SU-DHL-6 (cell line): Measurements from ENCODE around the gene CRCP.

ENCODE experiments used
- H2AFZ ChIP-seq: fragments of 200-600 bp; sonication (generic); 2 replicates; pipeline ENCODE4 v1.6.1; 2014; ENCODE audit warnings: low read depth, mild to moderate bottlenecking, moderate library complexity, mixed read lengths, antibody characterized with exemption, low read length; ENCODE audit not compliant: severe bottlenecking
- H3F3A ChIP-seq: fragments of 200-600 bp; shearing (Covaris generic); 2 replicates; pipeline ENCODE4 v1.6.0; 2016; ENCODE audit warnings: antibody characterized with exemption, mild to moderate bottlenecking; ENCODE audit not compliant: insufficient read depth
- H3K27ac ChIP-seq: fragments of 200-600 bp; sonication (generic); 2 replicates; pipeline ENCODE4 v1.5.1; 2016; ENCODE audit warnings: low read depth, mild to moderate bottlenecking, low read length, moderate library complexity, mixed read lengths
- H3K27me3 ChIP-seq: fragments of 200-600 bp; sonication (generic), shearing (Covaris generic); 2 replicates; pipeline ENCODE4 v1.6.0; 2014; ENCODE audit warnings: mild to moderate bottlenecking, low read length
- H3K36me3 ChIP-seq: fragments of 200-600 bp; sonication (generic); 2 replicates; pipeline ENCODE4 v1.6.1; 2014; ENCODE audit warnings: mild to moderate bottlenecking, low read length, mixed read lengths
- H3K4me2 ChIP-seq: fragments of 300-600, 200-600 bp; shearing (Covaris generic), sonication (generic); 2 replicates; pipeline ENCODE4 v1.6.0; 2014; ENCODE audit warnings: low read length, low read depth, mild to moderate bottlenecking; ENCODE audit not compliant: poor library complexity, severe bottlenecking
- H3K4me3 ChIP-seq: fragments of 200-600 bp; sonication (generic); 2 replicates; pipeline ENCODE4 v1.5.1; 2014; ENCODE audit warnings: antibody characterized with exemption, low read length, mild to moderate bottlenecking, mixed read lengths; ENCODE audit not compliant: insufficient read depth, poor library complexity, severe bottlenecking
- H3K79me2 ChIP-seq: fragments of 200-600 bp; sonication (generic); 2 replicates; pipeline ENCODE4 v1.6.1; 2014; ENCODE audit warnings: mild to moderate bottlenecking, low read length, moderate library complexity; ENCODE audit not compliant: insufficient read depth
- H3K9ac ChIP-seq: fragments of 200-600 bp; sonication (generic); 2 replicates; pipeline ENCODE4 v1.7.0; 2014; ENCODE audit warnings: mild to moderate bottlenecking, low read length
- H3K9me2 ChIP-seq: fragments of 200-600 bp; sonication (generic); replicated peaks from 2 replicates; pipeline ENCODE4 v1.6.1; 2014; ENCODE audit warnings: low read length; ENCODE audit not compliant: insufficient read depth
- H3K9me3 ChIP-seq: fragments of 200-600 bp; sonication (generic); 2 replicates; pipeline ENCODE4 v1.6.1; 2014; ENCODE audit warnings: low read length, mixed read lengths; ENCODE audit not compliant: insufficient read depth
- H4K20me1 ChIP-seq: fragments of 200-600 bp; sonication (generic); 2 replicates; pipeline ENCODE4 v1.6.1; 2014; ENCODE audit warnings: low read depth, mild to moderate bottlenecking, antibody characterized with exemption, low read length, moderate library complexity, mixed read lengths
- EZH2phosphoT487 ChIP-seq: fragments of 200-600 bp; sonication (generic), shearing (Covaris generic); conservative IDR thresholded peaks from 2 replicates; pipeline ENCODE4 v1.6.1; 2018; ENCODE audit warnings: mild to moderate bottlenecking, antibody characterized with exemption, low read length, moderate library complexity, mixed read lengths
- TF ChIP-seq, protein P1 (sequence below): fragments of 200-600 bp; sonication (generic); IDR thresholded peaks from one replicate; pipeline ENCODE4 v1.5.1; 2017; ENCODE audit warnings: antibody characterized with exemption, mild to moderate bottlenecking, low read length, moderate library complexity; ENCODE audit not compliant: insufficient read depth, poor library complexity, severe bottlenecking

The CRCP gene

DNA sequence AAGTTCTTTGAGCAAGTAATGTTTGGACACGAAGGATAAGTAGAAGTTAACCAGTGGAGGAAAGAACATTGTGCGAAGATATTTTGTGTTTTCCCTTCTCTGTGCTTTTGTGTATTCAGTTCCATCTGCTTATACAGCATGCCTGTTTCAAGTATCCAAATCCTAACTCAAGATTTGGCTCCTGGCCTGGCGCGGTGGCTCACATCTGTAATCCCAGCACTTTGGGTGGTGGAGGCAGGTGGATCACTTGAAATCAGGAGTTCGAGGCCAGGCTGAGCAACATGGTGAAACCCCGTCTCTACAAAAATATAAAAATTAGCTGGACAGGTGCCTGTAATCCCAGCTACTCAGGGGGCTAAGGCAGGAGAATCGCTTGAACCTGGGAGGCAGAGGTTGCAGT is 49.7 kb downstream of the CRCP start:
- no peak overlapping the region for H3K4me2 ChIP-seq
- H3K79me2 ChIP-seq: no peaks in the 10 kb centered on the region
- H3K9ac ChIP-seq: no peak overlapping the region
- H4K20me1 ChIP-seq: no peaks in the 10 kb centered on the region
- no peaks in the 10 kb centered on the region for H3F3A ChIP-seq
- H3K27me3 ChIP-seq: no peaks in the 10 kb centered on the region
- H3K36me3 ChIP-seq: no peaks in the 10 kb centered on the region
- no peak overlapping the region for H3K4me3 ChIP-seq
- no peaks in the 10 kb centered on the region for H3K9me3 ChIP-seq
- no peak overlapping the region for H3K27ac ChIP-seq
- no peak overlapping the region for H2AFZ ChIP-seq
- no peaks in the 10 kb centered on the region for H3K9me2 ChIP-seq
- no peak for TF ChIP-seq EZH2phosphoT487
- TF ChIP-seq, protein P1, sequence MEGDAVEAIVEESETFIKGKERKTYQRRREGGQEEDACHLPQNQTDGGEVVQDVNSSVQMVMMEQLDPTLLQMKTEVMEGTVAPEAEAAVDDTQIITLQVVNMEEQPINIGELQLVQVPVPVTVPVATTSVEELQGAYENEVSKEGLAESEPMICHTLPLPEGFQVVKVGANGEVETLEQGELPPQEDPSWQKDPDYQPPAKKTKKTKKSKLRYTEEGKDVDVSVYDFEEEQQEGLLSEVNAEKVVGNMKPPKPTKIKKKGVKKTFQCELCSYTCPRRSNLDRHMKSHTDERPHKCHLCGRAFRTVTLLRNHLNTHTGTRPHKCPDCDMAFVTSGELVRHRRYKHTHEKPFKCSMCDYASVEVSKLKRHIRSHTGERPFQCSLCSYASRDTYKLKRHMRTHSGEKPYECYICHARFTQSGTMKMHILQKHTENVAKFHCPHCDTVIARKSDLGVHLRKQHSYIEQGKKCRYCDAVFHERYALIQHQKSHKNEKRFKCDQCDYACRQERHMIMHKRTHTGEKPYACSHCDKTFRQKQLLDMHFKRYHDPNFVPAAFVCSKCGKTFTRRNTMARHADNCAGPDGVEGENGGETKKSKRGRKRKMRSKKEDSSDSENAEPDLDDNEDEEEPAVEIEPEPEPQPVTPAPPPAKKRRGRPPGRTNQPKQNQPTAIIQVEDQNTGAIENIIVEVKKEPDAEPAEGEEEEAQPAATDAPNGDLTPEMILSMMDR: no peak

- Histone ChIP-seq H3K9ac (no peak overlapping the region), H3K9me3 (no peaks in the 10 kb centered on the region), H2AFZ (no peak overlapping the region), H3K4me3 (no peak overlapping the region), H3K27me3 (no peaks in the 10 kb centered on the region), H4K20me1 (no peaks in the 10 kb centered on the region), H3K27ac (no peak overlapping the region), H3K9me2 (no peaks in the 10 kb centered on the region), H3F3A (no peaks in the 10 kb centered on the region), H3K36me3 (no peaks in the 10 kb centered on the region), H3K4me2 (no peak overlapping the region), H3K79me2 (no peaks in the 10 kb centered on the region)
- TF ChIP-seq EZH2phosphoT487: no peak
- TF ChIP-seq, protein P1: no peak
Measured at GRCh38 chr7:66167773-66168387, 53.2 kb downstream of the CRCP start.

- Histone ChIP-seq H3K9me3 (no peaks in the 10 kb centered on the region), H4K20me1 (no peaks in the 10 kb centered on the region), H3K4me2 (no peak overlapping the region), H3K9me2 (no peaks in the 10 kb centered on the region), H3K9ac (no peak overlapping the region), H2AFZ (no peak overlapping the region), H3F3A (no peaks in the 10 kb centered on the region), H3K4me3 (no peak overlapping the region), H3K27me3 (no peaks in the 10 kb centered on the region), H3K27ac (no peak overlapping the region), H3K79me2 (no peaks in the 10 kb centered on the region), H3K36me3 (no peaks in the 10 kb centered on the region)
- no peak for TF ChIP-seq EZH2phosphoT487
- TF ChIP-seq, protein P1: no peak
Measured at GRCh38 chr7:66169616-66170015, 55.0 kb downstream of the CRCP start.
